Breast epithelium (tissue), 4 donors: ENCODE results near the gene PRF1. TPM values are rescaled to one million over a fixed set of nuclear protein-coding genes. Genes with fewer than 3 reads are reported as not detected.

Source experiments
- DNase-seq, 2 donors: peaks; one replicate each; pipeline ENCODE4 v3.0.0-alpha.2; 2019; ENCODE audit warnings: low spot score in 2 of 2
- H3K27ac ChIP-seq, 2 donors: fragments of 200-600 bp; sonication (generic) in 1 of 2; one replicate each; pipeline ENCODE4 v1.5.1; 2016 to 2019; ENCODE audit warnings: mild to moderate bottlenecking in 1 of 2
- H3K27me3 ChIP-seq, 2 donors: fragments of 200-600 bp; sonication (generic) in 1 of 2; one replicate each; pipeline versions ENCODE4 v1.5.1 to v1.6.0; 2017 to 2019; ENCODE audit warnings: control low read depth in 1 of 2, mild to moderate bottlenecking in 1 of 2
- H3K36me3 ChIP-seq: fragments of 200-600 bp; one replicate; pipeline ENCODE4 v1.5.1; 2019
- H3K4me1 ChIP-seq, 2 donors: fragments of 200-600 bp; sonication (generic); one replicate each; pipeline ENCODE4 v1.5.1; 2016 to 2019; ENCODE audit warnings: control low read depth in 1 of 2
- H3K4me3 ChIP-seq, 3 donors: fragments of 200-600 bp; sonication (generic); 1 replicate in 2 of 3; 2 replicates in 1 of 3; pipeline ENCODE4 v1.5.1; 2016 to 2019; ENCODE audit warnings: mild to moderate bottlenecking in 3 of 3, moderate library complexity in 2 of 3
- H3K9me3 ChIP-seq, 2 donors: fragments of 200-600 bp; sonication (generic) in 1 of 2; one replicate each; pipeline ENCODE4 v1.5.1; 2016 to 2019; ENCODE audit warnings: control low read depth in 1 of 2
- POLR2A ChIP-seq: fragments of 450-650 bp; IDR thresholded peaks from one replicate; pipeline ENCODE4 v1.6.1; 2016; ENCODE audit warnings: antibody characterized with exemption, mild to moderate bottlenecking, moderate library complexity
- POLR2AphosphoS5 ChIP-seq, 3 donors: sonication (generic); formaldehyde crosslinking; IDR thresholded peaks; one replicate each; pipeline ENCODE4 v1.6.1; 2017; ENCODE audit warnings: antibody characterized with exemption in 3 of 3
- intact Hi-C: fragments of 100-400 bp; cut with DNase I; formaldehyde crosslinking; loops from one replicate; pipeline ENCODE4 v1.15.1; 2023; ENCODE audit warnings: low total_unique reads
- total RNA-seq, 3 donors: library from RNA; depleted of rRNA; stranded (reverse); fragments of >200 nt; gene quantifications; one replicate each; pipeline ENCODE4 v1.1.0, GENCODE V29; 2016
- TF ChIP-seq, protein P1 (sequence below), 3 donors: fragments of 450-650 bp; IDR thresholded peaks; one replicate each; pipeline ENCODE4 v1.5.1; 2016 to 2017; ENCODE audit warnings: antibody characterized with exemption in 3 of 3, mild to moderate bottlenecking in 3 of 3, moderate library complexity in 3 of 3

PRF1 gene
- total RNA-seq, 3 donors from 2014 or later: 2.2 to 4.3 (median 2.2) TPM

DNA sequence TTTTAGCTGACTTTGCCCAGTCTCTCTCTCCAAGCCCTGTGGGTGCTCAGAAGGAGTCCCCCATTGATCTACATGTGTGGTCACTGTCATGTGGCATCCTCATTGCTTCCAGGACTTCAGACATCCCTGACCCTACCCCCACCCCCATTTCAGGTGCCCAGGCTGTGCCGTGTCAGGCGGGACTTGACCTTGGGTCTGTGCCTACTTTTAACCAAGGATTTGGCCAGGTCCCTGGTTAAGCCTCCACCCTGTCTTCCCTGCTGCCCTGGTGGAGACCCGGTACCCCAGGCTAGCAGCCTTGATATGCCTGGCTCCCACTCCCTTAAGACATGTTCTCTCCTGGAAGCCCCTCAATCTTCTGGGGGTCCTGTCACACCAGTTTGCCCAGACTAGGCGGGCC is 31.3 kb downstream of the PRF1 start:
- Histone ChIP-seq H3K4me1 (no peaks in the 10 kb centered on the region), H3K27ac (no peak overlapping the region), H3K27me3 (no peaks in the 10 kb centered on the region), H3K4me3 (no peak overlapping the region), H3K9me3 (no peaks in the 10 kb centered on the region), H3K36me3 (no peaks in the 10 kb centered on the region)
- intact Hi-C loops: no loop called here
- DNase-seq: no peak
- TF ChIP-seq, protein P1, sequence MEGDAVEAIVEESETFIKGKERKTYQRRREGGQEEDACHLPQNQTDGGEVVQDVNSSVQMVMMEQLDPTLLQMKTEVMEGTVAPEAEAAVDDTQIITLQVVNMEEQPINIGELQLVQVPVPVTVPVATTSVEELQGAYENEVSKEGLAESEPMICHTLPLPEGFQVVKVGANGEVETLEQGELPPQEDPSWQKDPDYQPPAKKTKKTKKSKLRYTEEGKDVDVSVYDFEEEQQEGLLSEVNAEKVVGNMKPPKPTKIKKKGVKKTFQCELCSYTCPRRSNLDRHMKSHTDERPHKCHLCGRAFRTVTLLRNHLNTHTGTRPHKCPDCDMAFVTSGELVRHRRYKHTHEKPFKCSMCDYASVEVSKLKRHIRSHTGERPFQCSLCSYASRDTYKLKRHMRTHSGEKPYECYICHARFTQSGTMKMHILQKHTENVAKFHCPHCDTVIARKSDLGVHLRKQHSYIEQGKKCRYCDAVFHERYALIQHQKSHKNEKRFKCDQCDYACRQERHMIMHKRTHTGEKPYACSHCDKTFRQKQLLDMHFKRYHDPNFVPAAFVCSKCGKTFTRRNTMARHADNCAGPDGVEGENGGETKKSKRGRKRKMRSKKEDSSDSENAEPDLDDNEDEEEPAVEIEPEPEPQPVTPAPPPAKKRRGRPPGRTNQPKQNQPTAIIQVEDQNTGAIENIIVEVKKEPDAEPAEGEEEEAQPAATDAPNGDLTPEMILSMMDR (IDR thresholded peaks at IDR 0.05): no peak
- TF ChIP-seq POLR2AphosphoS5 (IDR thresholded peaks at IDR 0.05) (no peak), POLR2A (no peak)

- Histone ChIP-seq H3K4me3 (no peak overlapping the region), H3K27ac (no peak overlapping the region), H3K36me3 (no peaks in the 10 kb centered on the region), H3K4me1 (no peaks in the 10 kb centered on the region), H3K27me3 (no peaks in the 10 kb centered on the region), H3K9me3 (no peaks in the 10 kb centered on the region)
- intact Hi-C loops: no loop called here
- TF ChIP-seq POLR2AphosphoS5 (IDR thresholded peaks at IDR 0.05) (no peak), POLR2A (no peak)
- TF ChIP-seq, protein P1 (IDR thresholded peaks at IDR 0.05): no peak
- DNase-seq: no peak
Observed at GRCh38 chr10:70568781-70569495, 33.6 kb downstream of the PRF1 start.

DNA sequence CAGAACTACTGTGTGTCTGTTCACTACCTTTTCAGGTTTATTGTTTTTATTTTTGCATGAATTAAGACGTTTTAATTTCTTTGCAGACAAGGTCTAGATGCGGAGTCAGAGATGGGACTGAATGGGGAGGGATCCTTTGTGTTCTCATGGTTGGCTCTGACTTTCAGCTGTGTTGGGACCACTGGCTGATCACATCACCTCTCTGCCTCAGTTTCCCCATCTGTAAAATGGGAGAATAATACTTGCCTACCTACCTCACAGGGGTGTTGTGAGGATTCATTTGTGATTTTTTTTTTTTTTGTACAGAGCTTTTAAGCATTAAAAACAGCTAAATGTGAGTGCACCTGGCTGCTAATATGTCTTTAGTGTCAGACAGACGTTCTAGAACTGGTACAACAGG is 34.4 kb downstream of the PRF1 start:
- Histone ChIP-seq H3K36me3 (no peaks in the 10 kb centered on the region), H3K27me3 (no peaks in the 10 kb centered on the region), H3K27ac (no peak overlapping the region), H3K4me3 (no peak overlapping the region), H3K4me1 (no peaks in the 10 kb centered on the region), H3K9me3 (no peaks in the 10 kb centered on the region)
- TF ChIP-seq, protein P1 (IDR thresholded peaks at IDR 0.05): no peak
- no peak for TF ChIP-seq POLR2A
- no peak for TF ChIP-seq POLR2AphosphoS5 (IDR thresholded peaks at IDR 0.05)
- no peak for DNase-seq
- intact Hi-C loops: no loop called here

GRCh38 chr10:70567603-70568002 is 34.9 kb downstream of the PRF1 start:
- TF ChIP-seq POLR2A (no peak), POLR2AphosphoS5 (IDR thresholded peaks at IDR 0.05) (no peak)
- TF ChIP-seq, protein P1 (IDR thresholded peaks at IDR 0.05): no peak
- no peaks in the 10 kb centered on the region for H3K36me3 ChIP-seq
- no peaks in the 10 kb centered on the region for H3K27me3 ChIP-seq
- H3K27ac ChIP-seq: no peak overlapping the region
- intact Hi-C loops: no loop called here
- H3K4me1 ChIP-seq: no peaks in the 10 kb centered on the region
- DNase-seq: no peak
- H3K9me3 ChIP-seq: no peaks in the 10 kb centered on the region
- H3K4me3 ChIP-seq: no peak overlapping the region

GRCh38 chr10:70566515-70567290 is 35.8 kb downstream of the PRF1 start:
- no peak overlapping the region for H3K27ac ChIP-seq
- no peaks in the 10 kb centered on the region for H3K4me1 ChIP-seq
- no peak overlapping the region for H3K4me3 ChIP-seq
- H3K27me3 ChIP-seq: no peaks in the 10 kb centered on the region
- intact Hi-C loops: no loop called here
- no peaks in the 10 kb centered on the region for H3K36me3 ChIP-seq
- H3K9me3 ChIP-seq: no peaks in the 10 kb centered on the region
- TF ChIP-seq POLR2AphosphoS5 (IDR thresholded peaks at IDR 0.05): no peak
- TF ChIP-seq, protein P1 (IDR thresholded peaks at IDR 0.05): no peak
- TF ChIP-seq POLR2A: no peak
- no peak for DNase-seq
